Memory B cell (primary cell): ENCODE results near the gene DOC2B.
"Not testable (repeated sequence)": the region's sequence is repeated elsewhere in the genome, so short reads cannot be mapped to it uniquely, and the experiment has no call there.

Experiments used
- ATAC-seq: fragments of 150-1000 bp; cut with Tn5 transposase; 2 replicates; pipeline ENCODE4 v1.10.0; 2021; ENCODE audit warnings: low read depth, mild to moderate bottlenecking, moderate library complexity
- DNase-seq, 2 donors: peaks; one replicate each; pipeline ENCODE4 v3.0.0; 2022; ENCODE audit warnings: low spot score in 2 of 2
- H3K27ac Mint-ChIP-seq: one replicate; pipeline ENCODE4 v1.8.0; 2022; ENCODE audit warnings: mild to moderate bottlenecking, moderate library complexity, mixed read lengths
- H3K27me3 Mint-ChIP-seq: one replicate; pipeline ENCODE4 v1.8.0; 2022; ENCODE audit warnings: mixed read lengths
- H3K36me3 Mint-ChIP-seq: one replicate; pipeline ENCODE4 v1.8.0; 2022; ENCODE audit warnings: mild to moderate bottlenecking, mixed read lengths
- H3K4me1 Mint-ChIP-seq: one replicate; pipeline ENCODE4 v1.8.0; 2022; ENCODE audit warnings: mixed read lengths
- H3K4me3 Mint-ChIP-seq: one replicate; pipeline ENCODE4 v1.8.0; 2022; ENCODE audit warnings: mild to moderate bottlenecking, moderate library complexity, mixed read lengths
- H3K9me3 Mint-ChIP-seq: one replicate; pipeline ENCODE4 v1.8.0; 2022; ENCODE audit warnings: mixed read lengths

DOC2B gene

DNA sequence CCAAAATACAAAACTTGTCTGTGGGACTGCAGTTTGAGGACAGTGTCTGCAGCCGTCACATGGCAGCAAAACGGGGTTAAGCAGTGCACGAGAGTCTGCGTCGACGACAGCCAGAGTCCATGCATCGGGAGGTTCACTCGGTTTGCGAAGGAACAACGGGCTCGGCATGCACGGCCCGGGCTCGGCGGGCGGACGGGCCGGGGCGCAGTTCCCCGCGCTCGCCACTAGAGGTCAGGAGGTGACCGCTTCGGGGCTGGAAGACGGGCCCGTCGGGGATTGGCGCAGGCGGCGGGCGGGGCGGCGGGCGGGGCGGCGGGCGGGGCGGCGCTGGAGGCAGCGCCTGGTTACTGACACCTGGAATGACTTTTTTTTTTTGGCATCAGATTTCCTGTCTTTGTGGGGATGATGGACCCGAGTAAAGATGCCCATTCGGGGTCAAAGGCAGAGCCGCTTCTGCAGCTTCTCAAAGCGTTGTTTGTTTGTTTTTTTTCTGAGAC lies 37.6 kb downstream of the DOC2B start:
- Mint-ChIP-seq H3K4me1 (peaks cover 2% of the 10 kb centered on the region), H3K9me3 (no peaks in the 10 kb centered on the region), H3K4me3 (no peak overlapping the region), H3K36me3 (no peaks in the 10 kb centered on the region), H3K27ac (no peak overlapping the region), H3K27me3 (peaks cover 12% of the 10 kb centered on the region)
- DNase-seq: peak; percentile 88 to 97
- peak; percentile 95 for ATAC-seq

DNA sequence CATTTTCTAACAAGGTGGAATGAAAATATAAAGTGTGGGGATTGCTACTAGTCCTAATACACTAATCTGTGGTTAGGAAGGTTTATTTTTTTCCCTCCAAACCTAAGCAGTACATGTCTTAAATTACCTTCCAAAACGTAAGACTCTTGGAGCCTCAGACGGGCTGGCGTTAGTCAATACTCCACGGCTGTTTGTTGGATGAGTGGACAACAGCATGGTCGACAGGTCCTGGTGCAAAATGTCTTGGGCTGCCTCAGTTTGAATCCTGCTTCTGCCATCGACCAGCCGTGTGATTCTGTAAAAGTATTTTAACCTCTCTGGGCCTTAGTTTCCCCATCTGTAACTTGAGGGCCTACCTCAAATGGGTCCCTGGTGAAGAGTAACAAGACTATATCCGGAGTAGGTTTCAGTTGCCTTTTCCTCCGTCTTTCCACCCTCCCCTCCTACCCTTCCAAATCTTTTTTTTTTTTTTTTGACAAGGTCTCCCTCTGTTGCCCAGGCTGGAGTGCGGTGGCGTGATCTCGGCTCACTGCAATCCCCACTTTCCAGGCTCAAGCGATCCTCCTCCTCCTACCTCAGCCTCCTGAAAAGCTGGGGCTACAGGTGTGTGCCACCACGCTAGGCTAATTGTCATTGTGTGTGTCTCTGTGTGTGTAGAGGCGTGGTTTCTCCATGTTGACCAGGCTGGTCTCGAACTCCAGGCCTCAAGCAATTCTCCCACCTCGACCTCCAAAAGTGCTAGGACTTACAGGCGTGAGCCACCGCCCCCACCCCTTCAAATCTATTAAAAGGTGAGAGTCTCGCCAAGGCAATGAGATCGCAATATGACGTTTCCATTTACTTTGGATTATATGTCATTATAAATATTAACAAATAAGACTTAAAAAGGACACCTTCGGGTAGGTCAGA lies 38.3 kb downstream of the DOC2B start:
- ATAC-seq (no peak), DNase-seq (peak in 1 of 2 donors; percentile 9)
- Mint-ChIP-seq H3K9me3 (no peaks in the 10 kb centered on the region), H3K27me3 (peaks cover 6% of the 10 kb centered on the region), H3K36me3 (no peaks in the 10 kb centered on the region), H3K4me1 (peaks cover 2% of the 10 kb centered on the region), H3K27ac (peak overlapping the region; percentile 11), H3K4me3 (no peak overlapping the region)

GRCh38 chr17:142102-142661 lies 39.3 kb downstream of the DOC2B start:
- Mint-ChIP-seq H3K4me3 (no peak overlapping the region), H3K27me3 (peaks cover 6% of the 10 kb centered on the region), H3K4me1 (peaks cover 2% of the 10 kb centered on the region), H3K9me3 (no peaks in the 10 kb centered on the region), H3K27ac (no peak overlapping the region), H3K36me3 (no peaks in the 10 kb centered on the region)
- DNase-seq: peak in 1 of 2 donors; percentile 7
- ATAC-seq: no peak

DNA sequence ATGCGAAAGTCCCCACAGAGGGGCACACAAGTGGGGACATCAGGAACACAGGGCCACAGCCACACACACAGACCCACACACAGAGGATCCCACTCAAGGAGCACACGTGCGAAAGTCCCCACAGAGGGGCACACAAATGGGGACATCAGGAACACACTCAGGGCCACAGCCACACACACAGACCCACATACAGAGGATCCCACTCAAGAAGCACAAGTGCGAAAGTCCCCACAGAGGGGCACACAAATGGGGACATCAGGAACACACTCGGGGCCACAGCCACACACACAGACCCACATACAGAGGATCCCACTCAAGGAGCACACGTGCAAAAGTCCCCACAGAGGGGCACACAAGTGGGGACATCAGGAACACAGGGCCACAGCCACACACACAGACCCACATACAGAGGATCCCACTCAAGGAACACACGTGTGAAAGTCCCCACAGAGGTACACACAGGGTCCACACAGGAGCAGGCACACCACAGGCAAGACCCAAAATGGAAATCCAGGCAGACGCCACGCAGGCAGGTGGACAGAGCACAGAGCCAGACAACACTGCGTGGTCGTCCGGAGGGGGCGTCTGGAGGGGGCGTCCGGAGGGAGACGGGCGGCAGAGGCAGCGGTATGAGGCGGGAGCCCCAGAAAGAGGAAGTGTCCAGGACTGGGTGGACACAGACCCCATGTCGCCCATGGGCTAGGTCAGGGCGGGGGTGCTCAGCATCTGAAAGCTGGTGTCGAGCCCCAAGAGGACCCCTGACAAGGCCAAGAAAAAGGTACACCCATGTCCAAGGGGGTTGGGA lies 41.8 kb downstream of the DOC2B start:
- not testable (repeated sequence) for H3K27ac Mint-ChIP-seq, H3K9me3 Mint-ChIP-seq, H3K4me1 Mint-ChIP-seq, ATAC-seq, H3K36me3 Mint-ChIP-seq, H3K27me3 Mint-ChIP-seq, H3K4me3 Mint-ChIP-seq
- DNase-seq: peak in 1 of 2 donors; percentile 10

GRCh38 chr17:137166-137807 lies 44.2 kb downstream of the DOC2B start, which contains the start of gene SCGB1C2:
Gene SCGB1C2, plus strand, starts transcription at chr17:137569. Its CDS starts 22 bp downstream, at chr17:137591.
- DNase-seq, H3K27me3 Mint-ChIP-seq, H3K9me3 Mint-ChIP-seq, H3K27ac Mint-ChIP-seq, H3K36me3 Mint-ChIP-seq, H3K4me3 Mint-ChIP-seq, ATAC-seq, H3K4me1 Mint-ChIP-seq: not testable (repeated sequence)

GRCh38 chr17:136531-136930 lies 44.9 kb downstream of the DOC2B start:
- H3K27me3 Mint-ChIP-seq, H3K9me3 Mint-ChIP-seq, H3K4me1 Mint-ChIP-seq, H3K4me3 Mint-ChIP-seq, H3K27ac Mint-ChIP-seq, H3K36me3 Mint-ChIP-seq: not testable (repeated sequence)
- ATAC-seq (peak; percentile 71), DNase-seq (peak; percentile 50 to 53)

- H3K27me3 Mint-ChIP-seq, H3K36me3 Mint-ChIP-seq, H3K4me1 Mint-ChIP-seq: not testable (repeated sequence)
Measured at GRCh38 chr17:135895-136294, 45.6 kb downstream of the DOC2B start.

DNA sequence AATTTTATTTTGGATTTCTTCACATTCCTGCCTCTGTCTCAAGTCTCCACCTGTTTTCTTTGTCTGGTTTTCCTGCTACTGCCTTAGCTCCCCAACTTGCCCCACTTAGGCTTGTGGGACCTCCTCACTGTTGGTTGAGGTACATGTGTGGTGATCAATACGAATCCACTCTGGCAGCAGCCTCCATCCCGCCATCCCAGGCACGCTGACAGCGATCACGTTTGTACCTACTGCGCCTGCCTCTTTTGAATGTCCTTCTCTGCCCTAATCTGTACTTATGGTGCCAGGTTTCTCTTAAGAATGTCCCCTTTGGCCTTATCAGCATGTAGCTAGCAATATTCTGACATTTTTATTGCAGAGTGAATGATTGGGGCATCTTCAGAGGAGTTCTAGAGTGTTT lies 46.4 kb downstream of the DOC2B start:
- DNase-seq, H3K4me3 Mint-ChIP-seq, H3K9me3 Mint-ChIP-seq, H3K36me3 Mint-ChIP-seq, ATAC-seq, H3K27ac Mint-ChIP-seq, H3K4me1 Mint-ChIP-seq, H3K27me3 Mint-ChIP-seq: not testable (repeated sequence)

More at GRCh38 chr17:135895-136294, 45.6 kb downstream of the DOC2B start:
- H3K4me3 Mint-ChIP-seq, DNase-seq, H3K27ac Mint-ChIP-seq, ATAC-seq, H3K9me3 Mint-ChIP-seq: not testable (repeated sequence)

DNA sequence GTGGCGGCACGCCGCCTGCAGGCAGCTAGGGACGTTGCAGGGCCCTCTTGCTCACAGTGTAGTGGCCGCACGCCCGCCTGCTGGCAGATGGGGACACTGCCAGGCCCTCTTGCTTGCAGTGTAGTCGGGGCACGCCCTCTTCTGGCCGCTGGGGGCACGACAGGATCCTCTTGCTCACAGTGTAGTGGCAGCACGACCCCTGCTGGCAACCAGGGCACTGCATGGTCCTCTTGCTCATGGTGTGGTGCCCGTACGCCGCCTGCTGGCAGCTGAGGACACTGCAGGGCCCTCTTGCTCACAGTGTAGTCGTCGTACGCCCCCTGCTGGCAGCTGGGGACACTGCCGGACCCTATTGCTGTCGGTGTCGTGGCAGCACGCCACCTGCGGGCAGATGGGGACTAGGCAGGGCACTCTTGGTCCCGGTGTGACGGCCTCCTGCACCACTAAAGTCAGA lies 47.1 kb downstream of the DOC2B start:
- peak; percentile 72 for ATAC-seq
- H3K4me3 Mint-ChIP-seq, H3K4me1 Mint-ChIP-seq, H3K27me3 Mint-ChIP-seq, H3K9me3 Mint-ChIP-seq, H3K27ac Mint-ChIP-seq, H3K36me3 Mint-ChIP-seq: not testable (repeated sequence)
- peak in 1 of 2 donors; percentile 20 for DNase-seq

- ATAC-seq, H3K4me3 Mint-ChIP-seq, DNase-seq, H3K4me1 Mint-ChIP-seq, H3K9me3 Mint-ChIP-seq, H3K27me3 Mint-ChIP-seq, H3K27ac Mint-ChIP-seq, H3K36me3 Mint-ChIP-seq: not testable (repeated sequence)
Measured at GRCh38 chr17:133932-134331, 47.5 kb downstream of the DOC2B start.

DNA sequence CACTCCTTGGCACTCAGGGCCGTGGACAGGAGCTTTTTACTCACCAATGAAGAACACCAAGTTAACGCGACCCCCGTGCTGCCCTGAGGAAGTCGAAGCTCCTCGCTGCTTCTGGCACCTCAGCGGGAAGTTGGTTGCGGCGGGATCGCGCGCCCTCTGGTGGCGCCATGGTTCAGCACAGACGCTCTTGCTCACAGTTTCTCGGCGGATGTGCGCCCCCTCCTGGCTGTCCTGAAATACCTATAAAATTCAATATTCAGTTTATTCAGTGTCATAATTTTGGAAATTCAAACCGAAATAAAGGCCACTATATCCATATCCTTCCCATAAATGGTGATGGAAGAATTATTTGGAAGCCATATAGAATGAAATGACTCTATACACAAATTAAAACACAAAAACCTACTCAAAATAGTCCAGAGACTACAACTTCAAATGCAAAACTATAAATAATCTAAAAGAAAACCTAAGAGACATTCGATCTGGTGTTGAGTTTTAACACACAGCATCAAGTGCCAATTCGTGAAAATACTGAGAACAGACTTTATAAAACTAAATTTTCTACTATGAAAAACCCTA lies 63.0 kb downstream of the DOC2B start:
- not testable (repeated sequence) for DNase-seq, H3K4me3 Mint-ChIP-seq, H3K27ac Mint-ChIP-seq, H3K4me1 Mint-ChIP-seq, H3K9me3 Mint-ChIP-seq, H3K27me3 Mint-ChIP-seq, ATAC-seq, H3K36me3 Mint-ChIP-seq

DNA sequence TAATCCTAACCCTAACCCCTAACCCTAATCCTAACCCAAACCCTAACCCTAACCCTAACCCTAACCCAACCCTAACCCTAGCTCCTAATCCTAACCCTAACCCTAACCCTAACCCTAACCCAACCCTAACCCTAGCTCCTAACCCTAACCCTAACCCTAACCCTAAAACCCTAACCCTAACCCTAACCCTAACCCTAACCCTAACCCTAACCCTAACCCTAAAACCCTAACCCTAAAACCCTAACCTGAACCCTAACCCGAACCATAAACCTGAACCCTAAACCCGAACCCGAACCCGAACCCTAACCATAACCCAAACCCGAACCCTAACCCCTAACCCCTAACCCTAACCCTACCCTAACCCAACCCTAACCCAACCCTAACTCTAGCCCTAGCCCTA lies 68.3 kb downstream of the DOC2B start:
- H3K27me3 Mint-ChIP-seq: not testable (repeated sequence)

More for the DNA sequence above, 68.3 kb downstream of the DOC2B start:
- H3K9me3 Mint-ChIP-seq, H3K4me3 Mint-ChIP-seq, DNase-seq, H3K4me1 Mint-ChIP-seq, H3K27ac Mint-ChIP-seq, ATAC-seq, H3K36me3 Mint-ChIP-seq: not testable (repeated sequence)
